Fibroblast of lung (primary cell): ENCODE measurements around the gene ACSL3.

Experiments
- CTCF ChIP-seq, 2 donors: IDR thresholded peaks in 1 of 2; conservative IDR thresholded peaks in 1 of 2; 1 replicate in 1 of 2; 2 replicates in 1 of 2; pipeline ENCODE4 v1.5.1; 2011 to 2012; ENCODE audit warnings: low read length in 2 of 2, control low read depth in 1 of 2, inconsistent platforms in 1 of 2, low read depth in 1 of 2, mild to moderate bottlenecking in 1 of 2
- EZH2 ChIP-seq: IDR thresholded peaks from 2 replicates; pipeline ENCODE4 v1.5.1; 2012; ENCODE audit warnings: low read length, control low read depth, mild to moderate bottlenecking; ENCODE audit errors: missing control alignments

- TF ChIP-seq CTCF (conservative IDR thresholded peaks at IDR 0.05 in 1 of 2, IDR thresholded peaks at IDR 0.05 in 1 of 2; ENCODE audit: low read depth in 1 of 2, low read length in 2 of 2) (no peak), EZH2 (no peak)
These were observed 82.1 kb downstream of the ACSL3 start for GRCh38 chr2:222942977-222943376.
